ENCODE measurements around the gene ZSCAN10. TPM values are rescaled to one million over a fixed set of nuclear protein-coding genes. Genes with fewer than 3 reads are reported as not detected.
A peak's percentile ranks its signal among the peaks of the same experiment; 100 is the strongest.
"Not testable (repeated sequence)": the region's sequence is repeated elsewhere in the genome, so short reads cannot be mapped to it uniquely, and the experiment has no call there.

Gene ZSCAN10
- total RNA-seq, 2 experiments from 2014 or later, result 0.11 to 0.30 TPM

- Mint-ChIP-seq H3K36me3 (ENCODE audit: low read depth) (peaks cover 11% of the 10 kb centered on the region), H3K27ac (peak overlapping the region; percentile 93), H3K4me3 (peak overlapping the region; percentile 78), H3K27me3 (no peaks in the 10 kb centered on the region), H3K9me3 (ENCODE audit: low read depth) (no peaks in the 10 kb centered on the region), H3K4me1 (peaks cover 66% of the 10 kb centered on the region)
- DNase-seq, result peak; percentile 61
- ATAC-seq, result no peak
- ChIA-PET CTCF (interaction anchor here (0.7 to 4.0 kb wide), 11 partner anchors 28 to 109 kb away, joined by 3 to 83 read pairs (median 4); partner anchors contain the start of gene ZSCAN10), POLR2A (interaction anchor here (1.1 kb wide), 1 partner anchor 70 kb away, joined by 3 read pairs; no protein-coding TSS in a partner anchor)
- intact Hi-C loops (cut with DNase I, micrococcal nuclease), result loop anchor here (1.0 to 5.0 kb wide), 11 partner anchors 31 to 107 kb away; partner anchors contain the start of genes HCFC1R1 (in 1 of the 2), THOC6 (in 1 of the 2) and TNFRSF12A (in 1 of the 2)
Observed at GRCh38 chr16:3059723-3060242, 39.3 kb downstream of the ZSCAN10 start.

GRCh38 chr16:3059041-3059722 is 39.9 kb downstream of the ZSCAN10 start:
- Mint-ChIP-seq H3K9me3 (ENCODE audit: low read depth) (no peaks in the 10 kb centered on the region), H3K4me1 (peaks cover 63% of the 10 kb centered on the region), H3K36me3 (ENCODE audit: low read depth) (peaks cover 13% of the 10 kb centered on the region), H3K27ac (peak overlapping the region; percentile 93), H3K4me3 (peak overlapping the region; percentile 84), H3K27me3 (no peaks in the 10 kb centered on the region)
- ChIA-PET POLR2A (interaction anchor here (0.9 to 1.1 kb wide), 2 partner anchors 31 to 70 kb away, joined by 3 read pairs; no protein-coding TSS in a partner anchor), CTCF (interaction anchor here (0.7 to 4.0 kb wide), 21 partner anchors 11 to 130 kb away, joined by 3 to 83 read pairs (median 4); partner anchors contain the start of genes ZNF213 and ZSCAN10)
- ATAC-seq (peak; percentile 83), DNase-seq (peak; percentile 93)
- intact Hi-C loops (cut with DNase I, micrococcal nuclease), result loop anchor here (1.0 to 5.0 kb wide), 11 partner anchors 31 to 107 kb away; partner anchors contain the start of genes HCFC1R1 (in 1 of the 2), THOC6 (in 1 of the 2) and TNFRSF12A (in 1 of the 2)

- no peaks in the 10 kb centered on the region for H3K27me3 Mint-ChIP-seq
- intact Hi-C loops (cut with DNase I, micrococcal nuclease), result loop anchor here (1.0 to 5.0 kb wide), 12 partner anchors 30 to 108 kb away; partner anchors contain the start of genes HCFC1R1 (in 1 of the 2), THOC6 (in 1 of the 2) and TNFRSF12A (in 1 of the 2)
- peak; percentile 51 for ATAC-seq
- peak; percentile 78 for DNase-seq
- H3K9me3 Mint-ChIP-seq (ENCODE audit: low read depth), result no peaks in the 10 kb centered on the region
- H3K4me3 Mint-ChIP-seq, result peak overlapping the region; percentile 84
- peak overlapping the region; percentile 72 for H3K27ac Mint-ChIP-seq
- ChIA-PET CTCF (interaction anchor here (0.8 to 4.0 kb wide), 17 partner anchors 11 to 131 kb away, joined by 3 to 83 read pairs (median 5); partner anchors contain the start of genes ZNF213 and ZSCAN10), POLR2A (interaction anchor here (0.6 to 1.0 kb wide), 4 partner anchors 30 to 100 kb away, joined by 3 read pairs; partner anchors contain the start of gene ZNF213)
- H3K4me1 Mint-ChIP-seq, result peaks cover 62% of the 10 kb centered on the region
- H3K36me3 Mint-ChIP-seq (ENCODE audit: low read depth), result peaks cover 13% of the 10 kb centered on the region
Observed at GRCh38 chr16:3058139-3059030, 40.7 kb downstream of the ZSCAN10 start.

GRCh38 chr16:3057181-3058138 is 41.6 kb downstream of the ZSCAN10 start:
- ChIA-PET POLR2A (interaction anchor here (1.0 kb wide), 1 partner anchor 72 kb away, joined by 3 read pairs; no protein-coding TSS in a partner anchor), CTCF (interaction anchor here (1.0 to 4.0 kb wide), 9 partner anchors 14 to 111 kb away, joined by 3 to 83 read pairs (median 7); partner anchors contain the start of gene ZSCAN10)
- peaks cover 53% of the 10 kb centered on the region for H3K4me1 Mint-ChIP-seq
- no peak for ATAC-seq
- no peak for DNase-seq
- peak overlapping the region; percentile 60 for H3K27ac Mint-ChIP-seq
- peaks cover 13% of the 10 kb centered on the region for H3K36me3 Mint-ChIP-seq (ENCODE audit: low read depth)
- intact Hi-C loops (cut with DNase I, micrococcal nuclease), result loop anchor here (1.0 to 5.0 kb wide), 3 partner anchors 35 to 54 kb away; partner anchors contain the start of genes HCFC1R1 (in 1 of the 2), THOC6 (in 1 of the 2) and TNFRSF12A (in 1 of the 2)
- H3K9me3 Mint-ChIP-seq (ENCODE audit: low read depth), result no peaks in the 10 kb centered on the region
- no peaks in the 10 kb centered on the region for H3K27me3 Mint-ChIP-seq
- peak overlapping the region; percentile 84 for H3K4me3 Mint-ChIP-seq

- peaks cover 46% of the 10 kb centered on the region for H3K4me1 Mint-ChIP-seq
- ATAC-seq (no peak), DNase-seq (no peak)
- H3K27me3 Mint-ChIP-seq, result no peaks in the 10 kb centered on the region
- ChIA-PET POLR2A (interaction anchor here (0.6 kb wide), 2 partner anchors 25 to 52 kb away, joined by 3 read pairs; no protein-coding TSS in a partner anchor), CTCF (interaction anchor here (0.5 to 1.1 kb wide), 4 partner anchors 14 to 266 kb away, joined by 3 to 4 read pairs (median 3); no protein-coding TSS in a partner anchor)
- peak overlapping the region; percentile 84 for H3K4me3 Mint-ChIP-seq
- intact Hi-C loops (cut with DNase I, micrococcal nuclease), result loop anchor here in 1 of 2 experiments (5.0 kb wide), 1 partner anchor 34 kb away; the partner anchor contains the start of genes HCFC1R1, THOC6 and TNFRSF12A
- H3K27ac Mint-ChIP-seq, result no peak overlapping the region
- peaks cover 13% of the 10 kb centered on the region for H3K36me3 Mint-ChIP-seq (ENCODE audit: low read depth)
- H3K9me3 Mint-ChIP-seq (ENCODE audit: low read depth), result no peaks in the 10 kb centered on the region
Observed at GRCh38 chr16:3056336-3057180, 42.5 kb downstream of the ZSCAN10 start.

GRCh38 chr16:3055734-3056115 is 43.4 kb downstream of the ZSCAN10 start:
- CTCF ChIA-PET, result interaction anchor here (0.9 to 1.1 kb wide), 3 partner anchors 15 to 74 kb away, joined by 3 to 4 read pairs (median 3); no protein-coding TSS in a partner anchor
- Mint-ChIP-seq H3K36me3 (ENCODE audit: low read depth) (peaks cover 13% of the 10 kb centered on the region), H3K4me1 (peaks cover 50% of the 10 kb centered on the region), H3K27ac (peak overlapping the region; percentile 65)
- POLR2A ChIA-PET; ATAC-seq; DNase-seq; H3K27me3 Mint-ChIP-seq; H3K9me3 Mint-ChIP-seq (ENCODE audit: low read depth); H3K4me3 Mint-ChIP-seq: not testable (repeated sequence)
- intact Hi-C loops (cut with DNase I, micrococcal nuclease), result loop anchor here in 1 of 2 experiments (5.0 kb wide), 1 partner anchor 33 kb away; the partner anchor contains the start of genes HCFC1R1, THOC6 and TNFRSF12A

GRCh38 chr16:3054965-3055733 is 43.9 kb downstream of the ZSCAN10 start:
- Mint-ChIP-seq H3K27me3 (no peaks in the 10 kb centered on the region), H3K27ac (peak overlapping the region; percentile 65), H3K36me3 (ENCODE audit: low read depth) (peaks cover 13% of the 10 kb centered on the region), H3K4me3 (no peak overlapping the region), H3K4me1 (peaks cover 44% of the 10 kb centered on the region), H3K9me3 (ENCODE audit: low read depth) (no peaks in the 10 kb centered on the region)
- DNase-seq (no peak), ATAC-seq (no peak)
- intact Hi-C loops (cut with DNase I, micrococcal nuclease), result loop anchor here in 1 of 2 experiments (5.0 kb wide), 1 partner anchor 33 kb away; the partner anchor contains the start of genes HCFC1R1, THOC6 and TNFRSF12A
- ChIA-PET POLR2A (interaction anchor here (0.5 kb wide), 1 partner anchor 27 kb away, joined by 3 read pairs; no protein-coding TSS in a partner anchor), CTCF (interaction anchor here (0.7 to 0.9 kb wide), 2 partner anchors 23 to 41 kb away, joined by 3 read pairs; no protein-coding TSS in a partner anchor)

- CTCF ChIA-PET; H3K4me3 Mint-ChIP-seq; H3K27ac Mint-ChIP-seq; H3K27me3 Mint-ChIP-seq; POLR2A ChIA-PET; DNase-seq; intact Hi-C loops (cut with DNase I, micrococcal nuclease); H3K9me3 Mint-ChIP-seq (ENCODE audit: low read depth): not testable (repeated sequence)
- peak; percentile 1 for ATAC-seq
- H3K36me3 Mint-ChIP-seq (ENCODE audit: low read depth), result peaks cover 12% of the 10 kb centered on the region
- H3K4me1 Mint-ChIP-seq, result peaks cover 37% of the 10 kb centered on the region
Observed at GRCh38 chr16:3053330-3053710, 45.8 kb downstream of the ZSCAN10 start.
